ENCODE results near the gene MBL2. TPM values are rescaled to one million over a fixed set of nuclear protein-coding genes. Genes with fewer than 3 reads are reported as not detected.

The MBL2 gene
- total and polyA plus RNA-seq, 2 donors from 2014 or later, result not detected

DNA sequence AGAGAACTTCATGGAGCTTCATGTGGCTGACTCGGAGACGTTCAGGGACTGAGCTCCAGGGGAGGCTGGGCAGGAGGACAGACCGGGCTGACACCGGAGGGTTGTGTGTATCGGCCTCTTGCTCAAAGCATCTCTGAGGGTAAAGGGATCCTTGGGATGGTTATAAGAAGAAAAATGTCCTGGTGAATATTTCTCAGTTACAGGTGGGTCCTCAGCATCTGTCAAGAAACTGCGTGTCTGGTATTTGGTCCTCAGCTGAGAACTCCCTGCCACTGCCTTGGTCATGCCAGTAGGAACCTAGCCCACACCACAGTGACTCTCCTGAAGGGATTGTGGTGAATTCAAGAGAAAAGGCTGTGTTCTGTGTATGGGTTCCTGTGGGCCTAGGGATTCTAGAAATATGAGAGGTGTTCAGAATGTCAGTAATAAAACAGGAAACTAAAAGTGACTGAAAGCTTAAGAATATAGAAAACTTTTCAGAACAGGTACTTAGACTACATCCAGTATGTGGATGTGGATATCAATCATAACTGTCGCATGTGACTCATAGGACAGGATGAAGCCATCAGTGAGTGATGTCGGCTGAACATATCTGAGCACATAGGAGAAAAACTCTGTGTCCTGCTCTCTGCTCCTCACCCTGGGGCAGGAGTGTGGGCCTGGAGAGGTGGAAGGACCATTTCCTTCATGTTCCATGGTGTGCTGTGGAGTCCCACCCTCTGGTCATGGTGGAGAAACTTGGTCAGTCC lies 28.4 kb downstream of the MBL2 start:
- TF ChIP-seq, protein P1, sequence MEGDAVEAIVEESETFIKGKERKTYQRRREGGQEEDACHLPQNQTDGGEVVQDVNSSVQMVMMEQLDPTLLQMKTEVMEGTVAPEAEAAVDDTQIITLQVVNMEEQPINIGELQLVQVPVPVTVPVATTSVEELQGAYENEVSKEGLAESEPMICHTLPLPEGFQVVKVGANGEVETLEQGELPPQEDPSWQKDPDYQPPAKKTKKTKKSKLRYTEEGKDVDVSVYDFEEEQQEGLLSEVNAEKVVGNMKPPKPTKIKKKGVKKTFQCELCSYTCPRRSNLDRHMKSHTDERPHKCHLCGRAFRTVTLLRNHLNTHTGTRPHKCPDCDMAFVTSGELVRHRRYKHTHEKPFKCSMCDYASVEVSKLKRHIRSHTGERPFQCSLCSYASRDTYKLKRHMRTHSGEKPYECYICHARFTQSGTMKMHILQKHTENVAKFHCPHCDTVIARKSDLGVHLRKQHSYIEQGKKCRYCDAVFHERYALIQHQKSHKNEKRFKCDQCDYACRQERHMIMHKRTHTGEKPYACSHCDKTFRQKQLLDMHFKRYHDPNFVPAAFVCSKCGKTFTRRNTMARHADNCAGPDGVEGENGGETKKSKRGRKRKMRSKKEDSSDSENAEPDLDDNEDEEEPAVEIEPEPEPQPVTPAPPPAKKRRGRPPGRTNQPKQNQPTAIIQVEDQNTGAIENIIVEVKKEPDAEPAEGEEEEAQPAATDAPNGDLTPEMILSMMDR (IDR thresholded peaks at IDR 0.05; ENCODE audit: borderline replicate concordance, extremely low read depth, insufficient read depth), result no peak
- Histone ChIP-seq H3K36me3 (ENCODE audit: control insufficient read depth in 2 of 3, insufficient read depth in 3 of 3, low read length in 3 of 3) (no peaks in the 10 kb centered on the region), H3K4me3 (ENCODE audit: low read length in 3 of 3) (no peak overlapping the region), H3K27me3 (ENCODE audit: control insufficient read depth, insufficient read depth, low read length) (no peaks in the 10 kb centered on the region), H3K9me3 (ENCODE audit: control insufficient read depth in 2 of 3, insufficient read depth in 1 of 3, low read length in 3 of 3) (no peaks in the 10 kb centered on the region), H3K9ac (ENCODE audit: low read length in 3 of 3) (no peak overlapping the region), H3K4me1 (ENCODE audit: control insufficient read depth in 2 of 3, insufficient read depth in 2 of 3, low read depth in 1 of 3, low read length in 3 of 3) (no peaks in the 10 kb centered on the region), H3K27ac (ENCODE audit: low read depth in 2 of 2, low read length in 2 of 2) (no peak overlapping the region)
- no peak for DNase-seq
- intact Hi-C loops (cut with DNase I), result no loop called here
- FAIRE-seq, result no peak

DNA sequence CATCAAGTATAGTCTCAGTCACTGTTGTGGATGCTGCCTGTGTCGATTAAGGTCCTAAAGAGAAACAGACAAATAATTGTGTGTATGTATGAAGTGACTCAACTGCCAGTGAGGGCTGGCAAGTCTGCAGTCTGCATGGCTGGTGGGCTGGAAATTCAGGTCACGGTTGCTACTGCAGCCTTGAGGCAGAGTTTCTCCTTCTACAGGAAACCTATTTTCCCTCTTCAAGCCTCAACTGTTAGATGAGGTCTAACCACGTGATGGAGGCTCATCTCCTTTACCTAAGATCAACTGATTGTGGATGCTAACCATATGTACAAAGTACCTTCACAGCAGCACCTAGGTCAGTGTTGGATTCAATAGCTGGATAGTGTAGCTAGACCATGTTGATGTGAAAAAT lies 29.9 kb downstream of the MBL2 start:
- Histone ChIP-seq H3K36me3 (ENCODE audit: control insufficient read depth in 2 of 3, insufficient read depth in 3 of 3, low read length in 3 of 3) (no peaks in the 10 kb centered on the region), H3K4me3 (ENCODE audit: low read length in 3 of 3) (no peak overlapping the region), H3K27ac (ENCODE audit: low read depth in 2 of 2, low read length in 2 of 2) (no peak overlapping the region), H3K9me3 (ENCODE audit: control insufficient read depth in 2 of 3, insufficient read depth in 1 of 3, low read length in 3 of 3) (no peaks in the 10 kb centered on the region), H3K27me3 (ENCODE audit: control insufficient read depth, insufficient read depth, low read length) (no peaks in the 10 kb centered on the region), H3K9ac (ENCODE audit: low read length in 3 of 3) (no peak overlapping the region), H3K4me1 (ENCODE audit: control insufficient read depth in 2 of 3, insufficient read depth in 2 of 3, low read depth in 1 of 3, low read length in 3 of 3) (no peaks in the 10 kb centered on the region)
- intact Hi-C loops (cut with DNase I), result no loop called here
- TF ChIP-seq, protein P1 (IDR thresholded peaks at IDR 0.05; ENCODE audit: borderline replicate concordance, extremely low read depth, insufficient read depth), result no peak
- no peak for FAIRE-seq
- DNase-seq, result no peak

DNA sequence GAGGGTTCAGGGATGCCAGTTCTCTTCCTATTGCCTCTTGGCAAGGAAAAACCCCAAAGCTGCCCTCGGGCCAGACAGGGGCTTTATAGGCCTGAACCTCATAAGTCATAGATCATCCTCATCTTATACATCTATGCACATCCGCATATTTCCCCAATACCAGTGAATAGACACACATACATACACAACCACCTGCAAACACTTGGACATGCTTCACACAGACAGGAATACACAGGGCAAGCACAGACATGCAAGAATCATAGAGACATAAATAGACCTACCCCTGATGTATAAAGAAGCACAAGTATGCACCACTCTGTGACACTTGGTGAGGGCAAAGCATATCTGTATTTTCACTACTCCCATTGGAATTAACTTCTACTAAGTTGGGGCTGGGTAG lies 30.7 kb downstream of the MBL2 start:
- H3K36me3 ChIP-seq (ENCODE audit: control insufficient read depth in 2 of 3, insufficient read depth in 3 of 3, low read length in 3 of 3), result no peaks in the 10 kb centered on the region
- no peak for DNase-seq
- no peak overlapping the region for H3K4me3 ChIP-seq (ENCODE audit: low read length in 3 of 3)
- H3K27me3 ChIP-seq (ENCODE audit: control insufficient read depth, insufficient read depth, low read length), result no peaks in the 10 kb centered on the region
- intact Hi-C loops (cut with DNase I), result no loop called here
- no peak overlapping the region for H3K27ac ChIP-seq (ENCODE audit: low read depth in 2 of 2, low read length in 2 of 2)
- no peak for FAIRE-seq
- no peaks in the 10 kb centered on the region for H3K9me3 ChIP-seq (ENCODE audit: control insufficient read depth in 2 of 3, insufficient read depth in 1 of 3, low read length in 3 of 3)
- no peak overlapping the region for H3K9ac ChIP-seq (ENCODE audit: low read length in 3 of 3)
- TF ChIP-seq, protein P1 (IDR thresholded peaks at IDR 0.05; ENCODE audit: borderline replicate concordance, extremely low read depth, insufficient read depth), result no peak
- H3K4me1 ChIP-seq (ENCODE audit: control insufficient read depth in 2 of 3, insufficient read depth in 2 of 3, low read depth in 1 of 3, low read length in 3 of 3), result no peaks in the 10 kb centered on the region
